ENCODE results near the gene CCDC40.

CCDC40 gene

GRCh38 chr17:80017226-80018010, 19.0 kb upstream of the CCDC40 start:
- TF ChIP-seq, protein P1, sequence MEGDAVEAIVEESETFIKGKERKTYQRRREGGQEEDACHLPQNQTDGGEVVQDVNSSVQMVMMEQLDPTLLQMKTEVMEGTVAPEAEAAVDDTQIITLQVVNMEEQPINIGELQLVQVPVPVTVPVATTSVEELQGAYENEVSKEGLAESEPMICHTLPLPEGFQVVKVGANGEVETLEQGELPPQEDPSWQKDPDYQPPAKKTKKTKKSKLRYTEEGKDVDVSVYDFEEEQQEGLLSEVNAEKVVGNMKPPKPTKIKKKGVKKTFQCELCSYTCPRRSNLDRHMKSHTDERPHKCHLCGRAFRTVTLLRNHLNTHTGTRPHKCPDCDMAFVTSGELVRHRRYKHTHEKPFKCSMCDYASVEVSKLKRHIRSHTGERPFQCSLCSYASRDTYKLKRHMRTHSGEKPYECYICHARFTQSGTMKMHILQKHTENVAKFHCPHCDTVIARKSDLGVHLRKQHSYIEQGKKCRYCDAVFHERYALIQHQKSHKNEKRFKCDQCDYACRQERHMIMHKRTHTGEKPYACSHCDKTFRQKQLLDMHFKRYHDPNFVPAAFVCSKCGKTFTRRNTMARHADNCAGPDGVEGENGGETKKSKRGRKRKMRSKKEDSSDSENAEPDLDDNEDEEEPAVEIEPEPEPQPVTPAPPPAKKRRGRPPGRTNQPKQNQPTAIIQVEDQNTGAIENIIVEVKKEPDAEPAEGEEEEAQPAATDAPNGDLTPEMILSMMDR (IDR thresholded peaks at IDR 0.05; ENCODE audit: insufficient read depth, low read length, missing control alignments), result no peak
- ChIA-PET CTCF (interaction anchor here (1.0 to 4.4 kb wide), 5 partner anchors 11 to 84 kb away, joined by 3 to 85 read pairs (median 8); partner anchors contain the start of gene GAA), POLR2A (interaction anchor here (0.6 kb wide), 1 partner anchor 11 kb away, joined by 3 read pairs; no protein-coding TSS in a partner anchor)
- DNase-seq (ENCODE audit: low read depth, low spot score), result no peak
- H3K4me3 ChIP-seq (ENCODE audit: low read depth, low read length), result no peak overlapping the region

GRCh38 chr17:80018917-80019651, 17.4 kb upstream of the CCDC40 start:
- TF ChIP-seq, protein P1 (IDR thresholded peaks at IDR 0.05; ENCODE audit: insufficient read depth, low read length, missing control alignments), result no peak
- ChIA-PET POLR2A (no interaction called here), CTCF (interaction anchor here (3.6 kb wide), 1 partner anchor 13 kb away, joined by 85 read pairs; no protein-coding TSS in a partner anchor)
- H3K4me3 ChIP-seq (ENCODE audit: low read depth, low read length), result no peak overlapping the region
- no peak for DNase-seq (ENCODE audit: low read depth, low spot score)

- no peak for DNase-seq (ENCODE audit: low read depth, low spot score)
- CTCF ChIA-PET, result interaction anchor here (1.0 to 2.0 kb wide), 2 partner anchors 13 to 15 kb away, joined by 3 to 9 read pairs; no protein-coding TSS in a partner anchor
- POLR2A ChIA-PET, result interaction anchor here (0.6 kb wide), 1 partner anchor 89 kb away, joined by 3 read pairs; no protein-coding TSS in a partner anchor
- H3K4me3 ChIP-seq (ENCODE audit: low read depth, low read length), result no peak overlapping the region
- TF ChIP-seq, protein P1 (IDR thresholded peaks at IDR 0.05; ENCODE audit: insufficient read depth, low read length, missing control alignments), result no peak
Observed at GRCh38 chr17:80021600-80021999, 14.8 kb upstream of the CCDC40 start.

DNA sequence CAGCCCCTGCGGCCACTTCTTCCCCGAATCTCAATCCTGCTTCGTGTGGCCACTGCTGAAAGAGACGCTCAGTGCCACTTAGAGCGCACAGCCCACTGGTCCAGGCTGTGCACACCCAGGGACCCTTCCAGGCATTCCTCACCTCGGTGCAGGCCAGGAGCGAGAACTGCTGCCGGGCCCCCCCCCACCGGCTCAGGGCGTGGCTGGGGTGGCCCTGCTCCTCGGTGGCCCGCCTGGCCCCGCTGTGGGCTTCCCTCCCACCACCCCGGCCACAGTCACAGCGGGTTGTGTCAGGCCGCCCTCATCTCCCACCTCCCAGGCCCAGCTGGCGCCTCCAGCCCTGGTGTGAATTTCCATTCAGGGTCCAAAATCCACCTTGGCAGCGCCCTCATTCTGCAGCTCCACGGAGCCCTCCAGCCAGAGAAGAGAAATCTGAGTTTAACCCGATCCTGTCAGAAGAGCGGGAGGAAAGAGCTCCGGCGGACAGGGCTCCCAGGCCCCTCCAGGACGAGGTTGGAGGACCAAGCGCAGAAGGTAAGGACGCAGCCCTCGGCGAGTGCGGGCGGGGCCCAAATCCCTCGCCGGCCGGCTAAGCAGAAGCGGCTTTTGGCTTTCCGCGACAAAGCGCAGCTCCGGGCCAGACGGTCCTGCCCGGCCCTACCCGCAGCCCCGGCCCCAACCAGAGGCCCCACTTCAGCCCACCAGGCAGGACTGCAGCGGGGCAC, 12.8 kb upstream of the CCDC40 start:
- no peak overlapping the region for H3K4me3 ChIP-seq (ENCODE audit: low read depth, low read length)
- TF ChIP-seq, protein P1 (IDR thresholded peaks at IDR 0.05; ENCODE audit: insufficient read depth, low read length, missing control alignments), result no peak
- DNase-seq (ENCODE audit: low read depth, low spot score), result no peak
- ChIA-PET CTCF (interaction anchor here (1.9 kb wide), 1 partner anchor 15 kb away, joined by 7 read pairs; no protein-coding TSS in a partner anchor), POLR2A (no interaction called here)

DNA sequence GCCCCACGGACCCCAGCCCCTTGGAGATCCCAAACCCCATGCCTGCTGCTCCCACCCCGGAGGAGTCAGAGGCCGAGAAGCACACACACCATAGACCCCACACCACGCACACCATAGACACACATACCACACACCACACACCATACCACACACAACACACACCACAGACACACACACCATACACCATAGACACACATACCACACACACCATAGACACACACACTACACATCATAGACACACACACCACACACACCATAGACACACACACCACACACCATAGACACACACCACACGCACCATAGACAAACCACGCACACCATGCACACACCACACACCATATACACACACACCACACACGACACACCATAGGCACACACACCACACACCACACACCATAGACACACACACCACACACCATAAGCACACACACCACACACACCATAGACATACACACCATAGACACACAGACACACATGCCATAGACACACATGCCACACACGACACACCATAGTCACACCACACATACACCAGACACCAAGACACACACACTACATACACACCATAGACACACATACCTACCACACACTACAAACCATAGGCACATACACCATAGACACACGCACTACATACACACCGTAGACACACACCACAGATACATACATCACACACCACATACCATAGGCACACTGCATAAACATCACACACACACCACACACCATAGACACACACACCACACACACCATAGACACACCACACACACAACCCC, 12.1 kb upstream of the CCDC40 start:
- DNase-seq (ENCODE audit: low read depth, low spot score), result no peak
- no peak overlapping the region for H3K4me3 ChIP-seq (ENCODE audit: low read depth, low read length)
- CTCF ChIA-PET, result no interaction called here
- POLR2A ChIA-PET, result no interaction called here
- TF ChIP-seq, protein P1 (IDR thresholded peaks at IDR 0.05; ENCODE audit: insufficient read depth, low read length, missing control alignments), result no peak

Measured in AG04449 (cell line).